Activated CD4-positive, alpha-beta T cell treated with anti-CD3 and anti-CD28 coated beads, Interleukin-10, Interleukin-2, amounts not matched to agents 100 ng/mL and 50 ng/mL, durations not matched to agents 16 hours and 8 hours (primary cell): ENCODE results near the gene CRIP3.
"Not testable (repeated sequence)": the region's sequence is repeated elsewhere in the genome, so short reads cannot be mapped to it uniquely, and the experiment has no call there.

Source experiments
- DNase-seq: peaks from one replicate; pipeline ENCODE4 v3.0.0-alpha.2; 2020

Gene CRIP3

GRCh38 chr6:43304882-43305281, 3.7 kb downstream of the CRIP3 start:
- DNase-seq = no peak

DNA sequence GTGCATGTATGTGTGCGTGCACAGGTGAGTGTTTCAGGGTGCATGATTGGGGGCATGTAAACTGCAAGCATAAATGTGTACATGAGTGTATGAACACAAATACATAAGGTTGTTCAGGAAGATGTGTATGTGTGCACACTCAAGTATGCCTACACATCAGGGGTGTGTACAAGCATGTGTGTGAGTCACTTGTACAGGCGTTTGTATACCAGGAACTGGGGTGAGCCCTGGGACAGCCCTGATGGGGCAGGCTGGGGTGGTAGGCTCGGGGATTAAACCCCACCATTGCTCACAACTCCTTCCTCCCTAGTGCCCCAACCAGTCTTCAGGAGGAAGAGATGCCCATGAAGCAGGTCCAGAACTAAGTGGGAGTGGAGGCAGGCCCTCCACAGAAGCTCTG, 4.3 kb downstream of the CRIP3 start:
- no peak for DNase-seq

GRCh38 chr6:43303751-43304331, 4.8 kb downstream of the CRIP3 start:
- DNase-seq = no peak

DNA sequence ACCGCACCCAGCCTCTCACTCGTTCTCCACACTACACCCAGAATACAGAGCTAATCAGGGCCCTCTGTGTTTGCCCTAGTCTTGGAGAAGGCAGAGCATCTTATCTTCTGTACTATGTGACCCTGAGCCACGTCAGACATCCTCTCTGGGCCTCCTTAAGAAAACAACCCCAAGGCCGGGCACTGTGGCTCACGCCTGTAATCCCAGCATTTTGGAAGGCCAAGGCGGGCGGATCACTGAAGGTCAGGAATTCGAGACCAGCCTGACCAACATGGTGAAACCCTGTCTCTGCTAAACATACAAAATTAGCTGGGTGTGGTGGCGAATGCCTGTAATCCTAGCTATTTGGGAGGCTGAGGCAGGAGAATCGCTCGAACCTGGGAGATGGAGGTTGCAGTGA, 5.6 kb downstream of the CRIP3 start:
- not testable (repeated sequence) for DNase-seq

DNA sequence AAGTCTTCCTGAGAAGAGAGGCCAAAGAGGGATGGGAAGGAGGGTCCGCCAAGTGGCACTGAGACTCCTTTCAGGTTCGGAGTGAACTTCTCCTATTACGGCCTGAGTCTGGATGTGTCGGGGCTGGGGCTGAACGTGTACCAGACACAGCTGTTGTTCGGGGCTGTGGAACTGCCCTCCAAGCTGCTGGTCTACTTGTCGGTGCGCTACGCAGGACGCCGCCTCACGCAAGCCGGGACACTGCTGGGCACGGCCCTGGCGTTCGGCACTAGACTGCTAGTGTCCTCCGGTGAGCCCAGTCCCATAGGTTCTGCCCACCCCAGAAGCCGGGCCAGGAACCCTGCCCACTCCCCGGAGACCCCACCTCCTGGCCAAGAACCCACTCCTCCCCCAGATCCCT, 6.5 kb downstream of the CRIP3 start:
- DNase-seq = no peak

GRCh38 chr6:43301081-43301870, 7.3 kb downstream of the CRIP3 start:
- DNase-seq = no peak

GRCh38 chr6:43299338-43300293, 9.0 kb downstream of the CRIP3 start:
- DNase-seq = no peak

DNA sequence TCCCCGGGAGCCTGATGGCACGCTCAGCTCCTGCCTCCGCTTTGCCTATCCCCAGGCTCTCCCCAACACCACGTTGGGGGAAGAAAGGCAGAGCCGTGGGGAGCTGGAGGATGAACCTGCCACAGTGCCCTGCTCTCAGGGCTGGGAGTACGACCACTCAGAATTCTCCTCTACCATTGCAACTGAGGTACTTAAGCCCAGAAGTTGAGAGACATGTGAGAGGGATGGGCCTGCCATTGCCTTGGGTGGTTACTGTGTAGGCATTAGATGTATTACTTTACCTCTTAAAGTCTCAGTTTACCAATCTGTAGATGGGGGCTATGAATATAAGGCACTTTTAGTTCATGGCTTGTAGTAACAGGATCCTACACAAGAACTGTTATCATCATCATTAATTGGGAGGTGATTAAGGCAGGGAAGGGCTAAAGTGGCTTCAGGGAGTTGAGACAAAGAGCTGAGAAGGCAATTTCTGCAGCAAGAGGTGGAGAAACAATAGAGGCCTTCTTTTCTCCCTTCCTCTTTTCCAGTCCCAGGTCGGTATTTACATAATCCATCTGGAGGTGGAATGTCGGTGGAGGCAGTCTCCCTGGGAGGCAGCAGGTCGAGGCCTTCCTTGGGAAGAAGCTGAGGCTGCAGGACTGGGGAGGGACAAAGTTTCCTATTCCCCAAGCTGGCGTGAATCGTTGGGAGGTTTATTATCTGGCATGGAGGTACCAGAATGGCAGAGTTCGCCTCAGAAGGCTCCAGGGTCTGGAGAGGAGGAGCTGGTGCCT, 9.9 kb downstream of the CRIP3 start:
- DNase-seq = no peak

DNA sequence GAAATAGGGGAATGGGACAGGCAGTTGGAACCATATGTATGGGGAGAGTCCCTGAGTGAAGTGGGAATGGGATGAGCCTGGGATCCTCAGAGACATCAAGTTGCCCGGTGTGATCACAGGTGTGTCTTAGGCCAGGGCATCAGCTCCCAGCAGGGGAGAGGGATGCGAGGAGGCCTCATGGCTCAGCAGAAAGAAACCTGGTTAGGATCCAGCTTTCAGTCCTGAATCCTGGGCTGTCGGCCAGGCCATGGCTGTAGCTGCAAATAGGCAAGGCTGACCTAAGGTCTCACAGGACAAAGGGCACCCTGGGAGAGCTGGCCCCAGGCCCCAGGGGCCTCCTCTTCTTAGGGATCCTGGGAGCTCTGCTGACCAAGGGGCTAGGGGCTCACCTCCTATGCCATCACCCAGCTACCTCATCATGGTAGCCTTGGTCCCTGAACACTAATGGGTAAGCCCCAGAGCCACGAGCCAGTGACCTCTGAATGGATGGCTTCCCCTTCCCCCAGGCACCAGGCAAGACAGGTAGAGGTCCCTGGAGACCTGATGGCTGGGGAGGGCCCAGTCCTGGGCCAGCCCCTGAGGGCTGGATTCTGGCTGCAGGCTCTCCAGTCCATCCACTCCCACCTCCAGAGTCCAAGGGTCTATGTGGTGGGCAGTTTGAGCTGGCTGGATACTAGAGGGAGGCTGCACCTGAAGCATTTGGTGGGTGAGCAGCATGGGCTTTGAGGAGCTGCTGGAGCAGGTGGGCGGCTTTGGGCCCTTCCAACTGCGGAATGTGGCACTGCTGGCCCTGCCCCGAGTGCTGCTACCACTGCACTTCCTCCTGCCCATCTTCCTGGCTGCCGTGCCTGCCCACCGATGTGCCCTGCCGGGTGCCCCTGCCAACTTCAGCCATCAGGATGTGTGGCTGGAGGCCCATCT, 10.7 kb downstream of the CRIP3 start, which contains the start of gene SLC22A7:
TSS of gene SLC22A7 (plus strand) at position 617 of the 921 bp plus-strand sequence. CDS start at position 716, 99 bp downstream.
- DNase-seq = no peak

GRCh38 chr6:43296780-43297497, 11.7 kb downstream of the CRIP3 start:
- DNase-seq = no peak

- DNase-seq = no peak
These were observed 13.2 kb downstream of the CRIP3 start for GRCh38 chr6:43295456-43295855.

- DNase-seq = no peak
These were observed 14.1 kb downstream of the CRIP3 start for GRCh38 chr6:43294536-43294935.

- no peak for DNase-seq
These were observed 14.9 kb downstream of the CRIP3 start for GRCh38 chr6:43293698-43294097.

DNA sequence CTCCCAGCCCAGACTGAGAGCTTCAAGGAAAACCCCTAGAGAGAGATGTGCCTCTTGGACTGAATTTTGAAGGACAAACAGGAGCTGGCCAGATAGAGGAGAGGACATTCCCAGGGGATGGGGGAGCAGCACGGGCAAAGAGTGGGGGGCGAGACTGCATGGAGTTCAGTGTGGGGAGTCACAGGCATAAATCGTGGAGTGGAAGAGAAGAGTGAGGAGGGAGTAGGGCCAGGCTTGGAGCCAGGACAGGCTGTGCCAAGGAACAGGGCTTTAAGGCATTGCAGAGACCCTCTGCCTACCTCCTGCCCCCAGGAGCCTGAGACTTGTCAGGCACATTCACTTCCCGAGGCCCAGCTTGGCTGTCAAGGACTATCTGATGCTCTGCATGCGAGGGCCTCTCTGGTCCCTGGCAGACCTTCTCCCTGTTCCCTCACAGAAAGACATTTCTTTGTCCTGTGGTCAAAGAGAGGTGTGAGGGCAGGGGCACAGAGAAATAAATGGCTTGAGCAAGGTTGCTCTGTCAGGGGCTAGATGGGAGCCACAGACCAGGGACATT, 15.8 kb downstream of the CRIP3 start:
- DNase-seq = no peak

DNA sequence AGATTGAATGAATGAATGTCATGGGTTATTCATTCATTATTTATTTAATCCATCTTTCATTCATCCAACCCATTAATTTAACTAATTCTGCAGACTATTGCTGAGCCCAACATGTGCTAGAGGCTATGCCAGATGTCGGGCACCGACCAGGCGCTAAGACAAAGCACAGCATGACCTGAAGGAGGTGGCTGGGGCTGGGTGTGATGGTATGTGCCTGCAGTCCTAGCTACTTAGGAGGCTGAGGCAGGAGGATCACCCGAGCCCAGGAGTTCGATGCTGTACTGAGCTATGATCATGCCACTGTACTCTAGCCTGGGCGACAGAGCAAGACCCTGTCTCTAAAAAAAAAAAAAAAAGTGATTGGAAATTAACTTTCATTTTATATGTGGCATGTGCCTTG, 16.3 kb downstream of the CRIP3 start:
- no peak for DNase-seq

DNA sequence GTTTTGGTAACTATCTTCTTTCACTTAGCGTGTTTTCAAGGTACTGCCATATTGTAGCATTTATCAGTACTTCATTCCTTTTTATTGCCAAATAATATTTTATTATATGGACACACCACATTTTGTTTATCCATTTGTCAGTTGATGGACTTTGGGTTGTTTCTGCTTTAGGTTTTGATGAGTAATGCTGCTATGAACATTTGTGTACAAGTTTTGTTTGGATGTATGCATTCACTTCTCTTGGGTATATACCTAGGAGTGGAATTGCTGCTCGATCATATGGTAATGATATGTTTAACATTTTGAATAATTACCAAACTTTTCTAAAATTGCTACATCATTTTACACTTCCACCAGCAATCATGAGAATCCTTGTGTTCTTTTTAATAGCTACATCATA, 16.9 kb downstream of the CRIP3 start:
- DNase-seq = no peak

DNA sequence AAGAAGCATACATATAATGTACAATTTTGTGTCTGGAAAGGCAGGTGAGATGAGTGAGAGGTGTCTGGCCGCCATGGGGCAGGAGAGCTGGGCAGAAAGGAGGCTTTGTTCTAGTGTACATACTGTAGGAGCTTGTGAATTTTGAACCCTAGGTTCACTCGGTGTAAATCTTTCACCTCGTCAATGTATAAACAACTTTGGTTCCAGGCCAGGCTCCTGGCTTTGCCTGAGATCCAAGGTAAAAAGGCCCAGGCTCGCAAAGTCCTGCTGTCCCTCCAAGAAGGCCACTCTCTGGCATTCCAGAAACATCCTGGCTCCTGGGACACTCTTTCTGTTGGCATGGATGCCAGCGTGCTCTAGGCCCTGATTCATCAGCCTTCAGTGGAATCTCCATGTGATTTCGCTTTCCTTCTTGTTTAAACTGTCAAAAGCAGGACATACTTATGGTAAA, 17.7 kb downstream of the CRIP3 start:
- no peak for DNase-seq

GRCh38 chr6:43290339-43290904, 18.2 kb downstream of the CRIP3 start:
- DNase-seq = no peak

DNA sequence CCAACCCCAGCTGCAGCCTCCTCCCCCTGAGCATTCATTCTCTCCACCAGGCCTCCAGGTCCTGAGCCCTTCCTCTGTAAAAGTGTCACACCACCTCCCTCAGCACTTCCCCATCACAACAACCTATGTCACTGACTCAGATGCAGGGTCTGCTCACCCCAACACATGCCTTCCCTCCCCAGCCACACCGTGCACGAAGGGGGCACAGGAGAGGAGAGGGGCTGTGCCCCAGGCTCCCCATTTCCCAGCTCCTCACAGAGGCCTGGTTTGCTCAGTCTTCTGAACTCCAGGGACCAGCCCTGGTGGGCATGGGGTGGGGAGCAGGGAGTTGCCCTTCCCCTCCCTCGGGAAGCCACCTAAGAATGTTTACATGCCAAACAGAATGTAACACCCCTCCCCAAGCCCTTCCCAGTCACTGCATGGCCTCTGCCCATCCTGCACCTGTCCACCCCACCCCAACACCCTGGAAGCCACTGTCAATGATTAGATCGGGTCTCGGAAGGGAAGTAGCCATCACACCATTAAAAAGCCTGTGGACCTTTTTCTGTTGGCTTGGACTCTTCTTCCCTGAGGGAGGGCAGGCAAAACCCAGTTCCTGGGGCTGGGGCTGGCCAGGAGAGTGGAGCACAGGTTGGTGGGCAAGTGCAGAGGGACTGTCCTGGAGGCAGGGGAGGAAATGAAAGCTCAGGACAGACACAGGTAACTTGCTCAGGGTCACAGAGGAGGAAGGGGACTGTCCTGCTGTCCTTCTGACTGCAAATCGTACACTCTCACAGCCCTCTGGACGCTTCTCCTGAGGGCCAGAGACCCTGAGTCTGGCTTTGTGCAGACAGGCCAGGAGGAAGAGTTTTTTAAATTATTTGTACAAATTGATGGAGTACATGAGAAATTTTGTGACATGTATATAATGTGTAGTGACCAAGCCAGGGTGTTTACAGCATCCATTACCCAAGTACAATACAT, 20.6 kb downstream of the CRIP3 start:
- no peak for DNase-seq
